Activated T-helper 2 cell treated with anti-CD3 and anti-CD28 coated beads, Interferon-gamma antibody, Interleukin-2, Interleukin-4, amounts not matched to agents 10 μg/mL and 5 μg/mL and 100 μg/mL, durations not matched to agents 14 hours and 24 hours and 36 hours (primary cell): ENCODE data around the gene GLIS2. TPM values are rescaled to one million over a fixed set of nuclear protein-coding genes. Genes with fewer than 3 reads are reported as not detected.
A peak's percentile ranks its signal among the peaks of the same experiment; 100 is the strongest.

Experiments
- DNase-seq: peaks from one replicate; pipeline ENCODE4 v3.0.0; 2021; ENCODE audit warnings: low spot score
- H3K27ac Mint-ChIP-seq: one replicate; pipeline ENCODE4 v1.8.0; 2021; ENCODE audit warnings: mixed read lengths
- H3K27me3 Mint-ChIP-seq: one replicate; pipeline ENCODE4 v1.8.0; 2021; ENCODE audit warnings: low read depth, mixed read lengths
- H3K36me3 Mint-ChIP-seq: one replicate; pipeline ENCODE4 v1.8.0; 2021; ENCODE audit warnings: low read depth, mixed read lengths
- H3K4me1 Mint-ChIP-seq: one replicate; pipeline ENCODE4 v1.8.0; 2021; ENCODE audit warnings: low read depth, mixed read lengths
- H3K4me3 Mint-ChIP-seq: one replicate; pipeline ENCODE4 v1.8.0; 2021; ENCODE audit warnings: low read depth, mild to moderate bottlenecking, moderate library complexity, mixed read lengths
- H3K9me3 Mint-ChIP-seq: one replicate; pipeline ENCODE4 v1.8.0; 2021; ENCODE audit warnings: mixed read lengths
- intact Hi-C: fragments of 100-400 bp; cut with micrococcal nuclease; formaldehyde crosslinking; loops from one replicate; pipeline ENCODE4 v1.15.1; 2023
- total RNA-seq: library from RNA; stranded (reverse); gene quantifications from 2 replicates; pipeline ENCODE4 v1.2.3, GENCODE V29; 2022

The GLIS2 gene
- total RNA-seq, 1 donor from 2014 or later = 2.1 TPM

GRCh38 chr16:4317532-4318450 lies 1.9 kb downstream of the GLIS2 start:
- Mint-ChIP-seq H3K4me3 (peak overlapping the region; percentile 60), H3K27me3 (peaks cover 18% of the 10 kb centered on the region), H3K4me1 (peaks cover 6% of the 10 kb centered on the region), H3K27ac (no peak overlapping the region), H3K36me3 (peaks cover 3% of the 10 kb centered on the region), H3K9me3 (no peaks in the 10 kb centered on the region)
- intact Hi-C loops = loop anchor here (2.0 kb wide), 1 partner anchor 13 kb away; no protein-coding TSS in a partner anchor
- DNase-seq = no peak

- Mint-ChIP-seq H3K9me3 (no peaks in the 10 kb centered on the region), H3K36me3 (peaks cover 3% of the 10 kb centered on the region), H3K4me3 (no peak overlapping the region), H3K4me1 (peaks cover 6% of the 10 kb centered on the region), H3K27ac (no peak overlapping the region), H3K27me3 (peaks cover 18% of the 10 kb centered on the region)
- DNase-seq = no peak
- intact Hi-C loops = no loop called here
Observed at GRCh38 chr16:4318451-4318910, 2.6 kb downstream of the GLIS2 start.

GRCh38 chr16:4318967-4319366 lies 3.1 kb downstream of the GLIS2 start:
- no peaks in the 10 kb centered on the region for H3K9me3 Mint-ChIP-seq
- peaks cover 6% of the 10 kb centered on the region for H3K4me1 Mint-ChIP-seq
- peaks cover 3% of the 10 kb centered on the region for H3K36me3 Mint-ChIP-seq
- no peak for DNase-seq
- intact Hi-C loops = no loop called here
- H3K27ac Mint-ChIP-seq = no peak overlapping the region
- no peak overlapping the region for H3K4me3 Mint-ChIP-seq
- H3K27me3 Mint-ChIP-seq = peaks cover 15% of the 10 kb centered on the region

- intact Hi-C loops = no loop called here
- H3K4me3 Mint-ChIP-seq = no peak overlapping the region
- H3K4me1 Mint-ChIP-seq = peaks cover 4% of the 10 kb centered on the region
- H3K27me3 Mint-ChIP-seq = peaks cover 7% of the 10 kb centered on the region
- DNase-seq = peak; percentile 58
- H3K9me3 Mint-ChIP-seq = no peaks in the 10 kb centered on the region
- peaks cover under 1% of the 10 kb centered on the region for H3K36me3 Mint-ChIP-seq
- no peak overlapping the region for H3K27ac Mint-ChIP-seq
Observed at GRCh38 chr16:4319454-4320421, 3.9 kb downstream of the GLIS2 start.

GRCh38 chr16:4320571-4321137 lies 4.8 kb downstream of the GLIS2 start:
- no peak overlapping the region for H3K4me3 Mint-ChIP-seq
- no peak overlapping the region for H3K27ac Mint-ChIP-seq
- H3K27me3 Mint-ChIP-seq = peaks cover 4% of the 10 kb centered on the region
- DNase-seq = no peak
- intact Hi-C loops = no loop called here
- peaks cover 4% of the 10 kb centered on the region for H3K4me1 Mint-ChIP-seq
- H3K9me3 Mint-ChIP-seq = no peaks in the 10 kb centered on the region
- H3K36me3 Mint-ChIP-seq = no peaks in the 10 kb centered on the region

- Mint-ChIP-seq H3K27ac (no peak overlapping the region), H3K4me3 (no peak overlapping the region), H3K27me3 (peaks cover 4% of the 10 kb centered on the region), H3K9me3 (no peaks in the 10 kb centered on the region), H3K36me3 (no peaks in the 10 kb centered on the region), H3K4me1 (peaks cover 4% of the 10 kb centered on the region)
- intact Hi-C loops = no loop called here
- no peak for DNase-seq
Observed at GRCh38 chr16:4321286-4322120, 5.6 kb downstream of the GLIS2 start.

GRCh38 chr16:4322121-4323052 lies 6.5 kb downstream of the GLIS2 start:
- intact Hi-C loops = no loop called here
- DNase-seq = no peak
- Mint-ChIP-seq H3K4me1 (peaks cover 4% of the 10 kb centered on the region), H3K27ac (no peak overlapping the region), H3K27me3 (peaks cover 2% of the 10 kb centered on the region), H3K4me3 (no peak overlapping the region), H3K36me3 (no peaks in the 10 kb centered on the region), H3K9me3 (no peaks in the 10 kb centered on the region)

GRCh38 chr16:4323071-4323844 lies 7.4 kb downstream of the GLIS2 start:
- no peaks in the 10 kb centered on the region for H3K9me3 Mint-ChIP-seq
- no peak for DNase-seq
- intact Hi-C loops = no loop called here
- peaks cover 3% of the 10 kb centered on the region for H3K27me3 Mint-ChIP-seq
- H3K4me1 Mint-ChIP-seq = peaks cover 4% of the 10 kb centered on the region
- no peak overlapping the region for H3K27ac Mint-ChIP-seq
- no peak overlapping the region for H3K4me3 Mint-ChIP-seq
- H3K36me3 Mint-ChIP-seq = no peaks in the 10 kb centered on the region

- no peaks in the 10 kb centered on the region for H3K9me3 Mint-ChIP-seq
- intact Hi-C loops = no loop called here
- DNase-seq = no peak
- H3K27me3 Mint-ChIP-seq = peaks cover 5% of the 10 kb centered on the region
- no peak overlapping the region for H3K27ac Mint-ChIP-seq
- no peaks in the 10 kb centered on the region for H3K36me3 Mint-ChIP-seq
- no peak overlapping the region for H3K4me3 Mint-ChIP-seq
- peaks cover 6% of the 10 kb centered on the region for H3K4me1 Mint-ChIP-seq
Observed at GRCh38 chr16:4323845-4324488, 8.1 kb downstream of the GLIS2 start.

GRCh38 chr16:4324492-4325252 lies 8.8 kb downstream of the GLIS2 start:
- Mint-ChIP-seq H3K9me3 (no peaks in the 10 kb centered on the region), H3K27me3 (peaks cover 5% of the 10 kb centered on the region), H3K27ac (no peak overlapping the region), H3K36me3 (no peaks in the 10 kb centered on the region), H3K4me3 (no peak overlapping the region), H3K4me1 (peaks cover 3% of the 10 kb centered on the region)
- intact Hi-C loops = no loop called here
- no peak for DNase-seq
